GM19023 (cell line): ENCODE data around the gene ADGRF1.
"Not testable (repeated sequence)": the region's sequence is repeated elsewhere in the genome, so short reads cannot be mapped to it uniquely, and the experiment has no call there.

ENCODE experiments used
- ATAC-seq: cut with Tn5 transposase; IDR thresholded peaks from one replicate; pipeline ENCODE4 v1.9.1; 2021; ENCODE audit warnings: mild to moderate bottlenecking, moderate library complexity; ENCODE audit not compliant: unreplicated experiment

ADGRF1 gene

DNA sequence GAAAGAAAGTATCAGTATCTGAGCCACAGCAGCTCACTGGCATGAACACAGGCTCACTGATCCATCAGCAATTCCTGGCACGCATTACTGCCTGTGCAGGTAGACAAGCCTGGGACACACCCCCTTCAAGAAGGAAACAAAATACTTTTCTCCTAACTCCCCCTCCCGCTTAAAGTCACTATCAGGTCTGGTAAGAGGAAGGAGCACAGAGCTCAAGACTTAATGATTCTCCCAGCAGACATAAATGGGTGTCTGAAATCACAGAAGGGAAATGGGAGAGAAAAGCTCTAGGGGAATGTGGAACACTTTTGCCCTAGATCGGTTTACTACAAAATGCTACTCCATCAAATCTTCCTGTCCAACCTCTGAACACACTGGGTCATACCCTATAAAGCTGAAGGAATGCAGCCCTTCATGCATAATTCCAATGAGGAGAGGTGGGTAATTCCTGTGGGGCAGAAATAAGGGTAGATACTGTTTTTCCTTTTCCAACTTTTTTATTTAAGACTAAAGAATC, at the start of gene ADGRF1:
ADGRF1 (minus strand) TSS at position 58 of the 517 bp plus-strand sequence. CDS start 13,271 bp downstream, outside the sequence.
- no peak for ATAC-seq

DNA sequence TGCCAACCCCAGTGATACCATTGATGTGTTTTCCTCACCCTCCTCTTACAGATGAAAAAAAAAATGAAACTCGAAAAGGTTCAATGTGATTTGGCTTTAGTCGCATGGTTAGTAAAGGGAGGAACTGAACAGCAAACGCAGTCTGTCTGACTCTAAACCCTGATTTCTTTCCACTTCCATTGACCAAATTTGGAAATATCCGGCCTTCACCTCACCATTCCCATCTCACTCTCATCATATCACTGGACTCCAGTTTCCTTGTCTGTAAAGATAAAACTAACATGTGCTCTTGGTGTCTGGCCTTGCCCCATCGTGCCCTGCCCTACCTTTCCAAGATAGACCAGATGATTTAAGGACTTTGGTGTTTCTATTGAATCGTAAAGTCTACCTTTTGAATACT, 48.7 kb upstream of the ADGRF1 start:
- ATAC-seq, result no peak

DNA sequence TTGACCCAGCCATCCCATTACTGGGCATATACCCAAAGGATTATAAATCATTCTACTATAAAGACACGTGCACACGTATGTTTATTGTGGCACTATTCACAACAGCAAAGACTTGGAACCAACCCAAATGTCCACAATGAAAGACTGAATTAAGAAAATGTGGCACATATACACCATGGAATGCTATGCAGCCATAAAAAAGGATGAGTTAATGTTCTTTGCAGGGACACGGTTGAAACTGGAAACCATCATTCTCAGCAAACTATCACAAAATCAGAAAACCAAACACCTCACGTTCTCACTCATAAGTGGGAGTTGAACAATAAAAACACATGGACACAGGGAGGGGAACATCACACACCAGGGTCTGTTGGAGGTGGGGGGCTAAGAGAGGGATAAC, 47.3 kb upstream of the ADGRF1 start:
- ATAC-seq, result not testable (repeated sequence)

DNA sequence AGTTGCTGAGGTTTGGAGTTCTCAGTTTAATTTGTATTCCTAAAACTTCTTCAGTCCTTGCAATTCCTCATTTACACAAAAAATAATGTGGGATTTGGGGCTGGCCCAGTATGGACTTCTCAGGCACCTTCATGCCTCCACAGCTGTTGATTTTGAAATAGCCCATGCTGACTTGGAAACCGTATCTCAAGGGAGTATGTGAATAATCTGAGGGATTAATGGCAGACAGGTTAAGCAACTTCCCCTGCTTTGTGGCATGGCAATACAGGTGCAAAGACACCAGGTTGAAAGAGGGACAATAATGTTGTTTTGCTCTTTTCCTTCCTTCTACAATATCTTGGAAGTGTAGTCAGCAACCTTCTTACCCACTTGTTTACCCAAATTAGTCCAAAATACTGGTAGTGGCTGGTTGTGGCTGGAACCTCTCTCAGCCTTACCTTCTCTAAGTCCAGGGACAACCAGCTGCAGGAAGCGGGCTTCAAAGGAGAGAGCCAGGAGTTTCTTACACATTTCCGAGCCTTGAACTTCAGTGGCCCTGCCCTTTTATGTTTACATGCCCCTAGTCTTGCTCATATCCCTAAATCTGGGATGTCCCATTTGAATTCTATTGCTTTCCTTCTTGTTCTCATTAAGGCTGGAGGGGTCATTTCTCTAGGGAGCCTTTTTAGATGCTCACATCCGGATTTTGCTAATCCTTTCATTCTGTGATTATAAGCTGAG, 44.1 kb upstream of the ADGRF1 start:
- ATAC-seq, result no peak

DNA sequence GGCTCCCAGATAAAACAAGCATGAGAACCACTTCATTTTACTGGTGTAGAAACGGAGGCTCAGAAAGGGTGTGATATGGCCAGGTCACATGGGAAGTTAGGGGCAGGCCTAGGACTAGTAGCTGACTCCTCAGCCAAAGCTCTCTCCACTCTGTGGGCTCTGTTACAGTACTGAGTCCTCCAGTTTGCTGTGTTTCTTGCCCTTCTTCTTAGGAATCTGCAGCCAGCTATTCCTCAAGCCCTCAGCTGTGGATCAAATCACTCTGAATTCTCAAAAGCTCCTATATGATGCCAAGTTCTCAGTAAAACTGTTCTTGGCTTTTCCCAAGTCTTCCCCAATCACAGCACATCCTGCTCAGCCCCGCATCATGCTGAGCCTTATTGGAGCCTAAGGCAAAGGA, 42.5 kb upstream of the ADGRF1 start:
- no peak for ATAC-seq

DNA sequence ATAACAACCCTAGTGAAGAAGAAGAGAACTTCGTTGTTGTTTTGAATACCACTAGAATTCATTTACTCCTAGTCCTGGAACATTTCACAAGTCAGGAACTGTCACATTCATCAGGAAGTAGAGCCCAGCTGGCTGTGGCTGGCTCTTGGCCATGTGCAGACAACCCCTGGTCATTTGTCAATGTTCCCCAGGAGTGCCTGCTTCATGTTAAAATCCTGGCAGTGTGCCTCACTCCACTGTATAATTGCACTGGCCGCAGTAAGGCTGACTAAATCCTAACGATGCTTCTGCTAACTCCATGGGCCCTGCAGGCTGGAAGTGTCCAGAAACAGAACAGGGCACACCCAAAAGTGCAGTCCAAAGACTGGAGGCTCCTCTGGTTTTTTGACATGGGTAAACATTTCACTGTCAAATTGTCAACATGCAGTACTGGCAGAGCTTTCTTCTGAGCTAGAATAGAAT, 41.5 kb upstream of the ADGRF1 start:
- no peak for ATAC-seq

DNA sequence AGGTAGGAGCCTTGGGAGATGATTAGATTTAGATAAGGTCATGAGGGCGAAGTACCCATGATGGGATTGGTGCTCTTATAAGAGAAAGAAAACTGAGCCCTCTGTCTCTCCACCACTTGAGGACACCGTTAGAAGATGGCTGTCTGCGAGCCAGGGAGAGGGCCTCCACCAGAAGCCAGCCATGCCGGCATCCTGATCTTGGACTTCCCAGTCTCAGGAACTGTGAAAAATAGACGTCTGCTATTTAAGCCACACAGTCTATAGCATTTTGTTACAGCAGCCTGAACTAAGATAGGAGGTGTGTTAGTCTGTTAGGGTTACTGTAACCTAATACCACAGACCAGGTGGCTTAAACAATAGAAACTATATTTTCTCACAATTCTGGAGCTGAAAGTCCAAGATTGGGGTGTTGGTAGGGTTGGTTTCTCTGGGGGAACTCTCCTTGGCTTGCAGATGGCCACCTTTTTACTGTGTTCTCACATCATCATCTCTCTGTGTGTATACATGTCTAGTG, 38.0 kb upstream of the ADGRF1 start:
- ATAC-seq, result no peak

DNA sequence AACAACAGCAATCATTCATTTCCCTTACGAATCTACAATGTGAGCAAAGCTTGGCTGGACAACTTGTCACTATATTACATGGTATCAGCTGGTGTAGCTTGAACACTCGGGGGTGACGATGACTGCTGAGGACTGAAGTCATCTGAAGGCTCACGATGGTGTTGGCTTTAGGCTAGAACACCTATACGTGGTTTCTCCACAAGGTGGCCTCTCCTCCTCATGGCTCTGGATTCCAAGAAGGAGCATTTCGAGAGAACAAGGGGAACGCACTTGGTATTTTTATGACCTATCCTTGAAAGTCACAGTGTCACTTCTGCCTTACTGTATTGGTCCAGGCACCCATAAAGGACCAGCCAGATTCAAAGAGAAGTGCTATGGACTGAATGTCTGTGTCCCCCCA, 37.5 kb upstream of the ADGRF1 start:
- no peak for ATAC-seq

DNA sequence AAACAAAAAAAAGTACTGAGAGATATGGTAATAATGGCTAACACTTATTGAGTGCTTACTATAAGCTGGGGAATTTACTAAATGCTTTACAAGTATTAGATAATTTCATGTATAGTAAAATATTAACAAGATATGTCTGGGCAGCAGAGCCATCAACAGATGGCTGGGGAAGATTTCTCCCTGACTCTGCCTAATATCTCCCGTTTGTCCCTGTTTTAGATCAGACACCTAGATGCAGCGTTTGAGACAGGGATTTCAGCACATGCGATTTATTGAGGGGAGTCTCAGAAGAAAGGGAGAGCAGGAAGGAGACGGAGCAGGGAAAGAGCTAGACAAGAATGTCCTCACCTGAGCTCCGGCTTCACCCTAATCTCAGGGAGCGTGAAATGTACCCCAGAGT, 36.9 kb upstream of the ADGRF1 start:
- ATAC-seq, result no peak

DNA sequence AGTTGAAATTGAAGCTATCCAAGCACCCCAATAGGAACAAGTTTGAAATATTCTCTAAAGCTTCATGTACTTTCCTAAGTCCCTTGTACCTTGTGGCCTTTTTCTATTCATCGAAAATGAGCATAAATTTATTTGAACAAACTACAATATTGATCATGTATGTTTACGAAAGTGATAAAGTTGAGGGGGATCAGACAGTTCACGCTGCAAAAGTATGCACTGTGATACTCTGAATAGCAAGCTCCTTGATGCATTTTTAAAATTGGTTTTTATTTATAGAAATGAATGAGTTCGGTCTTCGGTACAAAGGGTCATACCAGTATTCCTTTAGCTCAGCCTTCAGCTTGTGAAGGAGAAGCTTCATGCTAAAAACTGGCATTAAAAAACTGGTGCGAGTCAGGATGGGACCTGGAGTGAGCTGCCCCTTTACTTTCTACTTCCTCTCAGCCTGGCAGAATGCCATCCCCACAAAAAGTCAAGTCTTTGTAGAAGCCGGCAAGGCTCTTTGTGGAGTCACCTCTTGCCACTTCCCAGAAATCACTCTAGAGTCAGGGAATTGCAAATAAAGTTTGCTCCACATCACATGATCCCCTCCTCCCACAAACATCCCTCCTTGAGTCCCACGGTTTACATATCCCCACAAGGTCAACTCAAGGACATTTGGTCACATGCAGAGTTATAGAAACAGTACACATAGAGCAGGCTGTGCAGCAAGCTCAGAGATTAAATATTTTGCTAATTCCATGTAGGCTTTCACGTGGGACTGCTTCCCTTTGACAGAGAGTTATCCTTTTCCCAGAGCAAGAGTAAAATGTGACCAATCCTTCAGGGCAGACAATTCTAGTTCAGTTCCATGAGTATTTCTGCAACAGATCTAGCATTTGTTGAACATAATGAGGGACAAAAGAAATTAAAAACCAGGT, 34.6 kb upstream of the ADGRF1 start:
- no peak for ATAC-seq

DNA sequence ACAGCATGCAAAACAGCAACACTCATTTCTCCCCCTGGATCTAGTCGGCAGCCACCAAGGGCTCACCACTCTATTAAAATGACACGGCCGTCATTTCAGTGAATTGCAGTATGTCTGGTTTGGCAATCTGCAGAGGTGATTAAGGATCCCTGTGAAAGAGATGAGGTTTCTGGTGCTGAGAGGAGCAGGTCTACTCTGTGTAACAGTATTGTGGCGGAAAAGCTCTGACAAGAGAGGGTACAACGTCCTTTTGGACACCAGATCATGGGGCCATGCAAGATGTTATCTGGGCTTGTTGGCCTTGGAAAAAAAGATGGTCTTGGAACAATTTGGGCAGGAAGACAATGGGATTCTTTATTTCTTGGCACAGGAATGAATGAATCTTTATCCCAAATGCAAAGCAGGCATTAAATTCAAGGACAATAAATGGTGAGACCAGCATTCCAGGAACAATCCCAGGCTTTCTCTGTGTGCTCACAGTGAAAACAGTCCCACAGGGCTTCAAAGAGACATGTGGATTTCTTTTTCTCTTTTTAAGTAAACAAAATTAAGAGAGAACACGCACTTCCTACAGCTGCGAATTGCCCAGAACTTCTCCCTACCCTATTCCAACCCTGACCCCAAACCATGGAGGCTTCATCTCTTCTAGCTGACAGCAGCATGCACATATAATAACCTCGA, 33.7 kb upstream of the ADGRF1 start:
- no peak for ATAC-seq

DNA sequence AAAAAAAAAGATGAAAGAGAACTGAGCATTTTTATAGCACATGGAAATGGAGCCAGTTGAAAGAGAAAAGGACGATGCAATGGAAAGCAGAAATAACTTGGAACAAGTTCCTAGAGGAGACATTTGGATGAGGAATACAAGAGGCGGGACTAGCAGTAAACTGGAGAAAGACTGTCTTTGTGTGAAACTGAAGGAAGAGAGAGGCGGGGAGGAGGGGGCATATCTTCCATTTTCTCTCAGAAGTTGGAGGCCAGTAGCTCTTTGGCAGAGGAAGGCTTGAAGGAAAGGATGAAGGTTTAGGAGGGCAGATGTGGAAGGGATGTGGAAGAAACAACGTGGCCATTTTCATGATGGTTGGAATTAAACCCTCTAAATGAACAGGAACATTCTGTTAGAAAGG, 33.0 kb upstream of the ADGRF1 start:
- ATAC-seq, result no peak

DNA sequence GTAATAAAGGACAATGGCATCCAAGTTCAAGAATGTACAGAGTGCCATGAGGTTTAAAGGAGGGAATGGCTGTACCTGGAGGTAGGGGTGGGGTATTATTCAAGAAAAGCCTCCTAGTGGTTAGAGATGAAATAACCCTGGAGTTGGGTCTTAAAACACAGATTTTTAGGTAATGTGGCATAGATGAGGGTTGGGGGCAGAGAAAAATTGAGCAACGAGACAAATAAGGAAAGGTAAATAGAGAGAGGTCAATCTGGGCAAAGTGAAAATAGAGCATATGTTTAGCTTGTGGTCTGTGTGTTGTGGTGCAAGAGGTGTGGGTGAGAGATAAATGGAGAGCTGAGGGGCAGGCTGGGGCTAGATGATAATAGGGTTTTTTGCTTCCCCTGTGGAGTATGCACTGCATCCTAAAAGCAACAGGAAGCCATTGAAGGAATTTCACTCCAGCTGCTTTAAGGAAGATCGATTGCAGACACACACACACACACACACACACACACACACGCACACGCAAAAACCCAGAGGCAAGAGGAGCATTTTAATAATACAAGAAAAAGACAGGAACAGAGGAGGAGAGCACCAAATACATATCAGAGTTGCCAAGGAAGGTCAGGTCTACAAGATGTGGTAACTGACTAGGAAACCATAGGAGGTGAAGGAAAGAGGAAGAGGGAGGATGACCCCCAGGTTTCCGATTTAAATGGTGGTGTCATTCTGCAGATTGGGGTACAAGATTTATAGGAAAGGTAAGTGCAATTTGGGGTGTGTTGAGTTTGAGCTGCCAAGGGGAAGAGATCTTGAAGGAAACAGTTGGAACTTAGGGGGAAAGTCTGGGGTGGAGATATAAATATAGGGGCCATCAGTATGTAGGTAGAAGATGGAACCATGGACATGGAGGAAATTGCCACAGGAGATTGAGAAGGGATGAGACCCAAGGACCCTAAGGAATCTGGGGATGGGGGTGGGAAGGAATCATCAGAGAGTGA, 31.3 kb upstream of the ADGRF1 start:
- no peak for ATAC-seq

DNA sequence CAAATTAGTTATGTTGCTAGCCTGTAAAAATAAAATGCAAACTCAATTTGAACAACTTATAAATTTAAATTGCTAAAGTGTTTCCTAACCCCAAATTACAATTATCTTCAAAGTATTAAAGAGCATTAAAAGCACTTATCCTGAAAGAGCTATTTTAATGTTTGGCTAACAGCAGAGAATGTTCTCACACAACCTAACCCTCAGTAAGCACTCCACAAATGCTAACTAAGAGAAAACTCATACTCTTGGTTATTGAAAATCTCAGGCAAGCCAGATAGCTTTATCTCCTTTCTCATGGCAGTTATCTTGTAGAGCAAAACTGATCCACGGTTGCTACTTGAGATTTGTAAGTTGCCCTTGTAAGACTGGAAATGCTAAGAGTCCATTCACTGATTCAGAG, 30.5 kb upstream of the ADGRF1 start:
- no peak for ATAC-seq

DNA sequence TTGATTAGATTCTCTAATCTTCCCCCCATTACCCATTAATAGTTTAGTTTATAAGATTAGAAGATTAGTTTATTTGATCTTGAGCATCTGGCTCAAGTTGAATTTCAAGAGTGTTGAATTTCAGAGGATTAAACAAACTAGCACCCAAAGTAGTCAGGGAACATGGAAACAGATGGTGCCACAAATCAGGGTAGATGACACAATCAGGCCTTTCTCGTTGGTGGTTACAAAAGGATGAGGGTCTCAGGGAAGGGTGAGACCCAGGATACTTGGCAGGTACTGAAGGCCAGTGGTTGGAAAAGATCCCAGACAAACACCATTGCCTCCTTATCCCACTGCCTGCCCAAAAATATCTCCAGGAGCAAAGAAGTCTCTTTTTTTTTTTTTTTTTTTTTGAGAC, 29.5 kb upstream of the ADGRF1 start:
- ATAC-seq, result no peak

DNA sequence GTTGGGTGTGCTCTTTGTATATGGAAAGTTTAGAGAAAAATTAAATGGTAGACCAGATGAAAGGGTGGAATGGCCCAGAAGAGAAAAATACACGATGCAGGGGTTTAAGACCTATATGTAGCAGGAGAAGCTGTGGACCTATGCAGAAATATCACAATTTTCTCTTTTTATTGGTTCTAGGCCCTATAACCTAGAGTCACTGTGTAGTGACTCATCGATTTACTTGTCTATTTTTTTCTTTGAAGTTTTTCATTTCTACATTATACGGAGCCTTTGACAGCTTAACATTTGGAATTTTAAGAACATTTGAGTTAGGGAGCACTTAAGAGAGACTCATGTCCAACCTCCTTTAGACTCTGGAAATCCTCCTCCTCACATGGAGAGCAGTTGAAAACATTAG, 28.3 kb upstream of the ADGRF1 start:
- ATAC-seq, result no peak

DNA sequence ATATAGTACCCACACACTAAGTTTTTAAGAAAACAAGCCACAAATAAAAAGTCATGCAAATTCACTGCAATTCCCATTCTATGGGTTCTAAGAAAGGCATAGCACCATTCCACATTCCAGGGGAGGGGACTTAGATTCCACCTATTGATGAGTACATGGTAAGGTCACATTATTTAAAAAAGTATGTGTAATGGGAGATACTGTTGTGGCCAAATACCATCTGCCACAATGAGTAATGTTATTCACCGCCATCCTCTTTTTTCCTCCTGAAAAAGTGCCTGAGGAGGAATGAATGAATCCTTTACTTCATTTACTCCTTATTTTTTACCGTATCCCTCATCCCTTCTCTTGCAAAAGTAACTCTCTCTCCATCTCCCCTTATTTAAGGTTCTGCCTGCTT, 27.0 kb upstream of the ADGRF1 start:
- no peak for ATAC-seq

DNA sequence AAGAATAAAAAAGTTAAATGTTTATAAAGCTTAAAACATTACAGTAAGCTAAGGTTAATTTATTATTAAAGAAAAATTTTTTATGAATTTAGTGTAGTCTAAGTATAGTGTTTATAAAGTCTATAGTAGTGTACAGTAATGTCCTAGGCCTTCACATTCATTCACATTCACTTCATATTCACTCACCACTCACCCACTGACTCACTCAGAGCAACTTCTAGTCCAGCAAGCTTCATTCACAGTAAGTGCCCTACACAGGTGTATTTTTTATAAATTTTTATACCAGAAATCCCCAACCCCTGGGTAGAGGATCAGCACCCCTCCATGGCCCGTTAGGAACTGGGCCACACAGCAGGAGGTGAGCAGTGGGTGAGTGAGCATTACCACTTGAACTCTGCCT, 24.3 kb upstream of the ADGRF1 start:
- ATAC-seq, result no peak

DNA sequence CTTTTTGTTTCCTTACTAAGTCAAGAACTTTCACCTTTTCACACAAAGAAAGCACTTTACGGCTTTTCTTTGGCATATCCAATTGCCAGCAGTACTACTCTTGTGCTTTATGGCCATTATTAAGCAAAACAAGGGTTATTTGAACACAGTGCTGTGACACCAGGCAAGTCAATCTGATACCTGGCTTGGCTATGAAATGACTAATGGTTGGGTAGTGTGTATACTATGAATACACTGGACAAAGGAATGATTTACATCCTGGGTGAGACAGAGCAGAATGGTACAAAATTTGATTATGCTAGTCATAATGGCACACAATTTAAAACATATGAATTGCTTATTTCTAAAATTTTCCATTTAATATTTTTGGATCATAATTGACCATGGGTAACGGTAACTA, 22.1 kb upstream of the ADGRF1 start:
- ATAC-seq, result peak; percentile 62

DNA sequence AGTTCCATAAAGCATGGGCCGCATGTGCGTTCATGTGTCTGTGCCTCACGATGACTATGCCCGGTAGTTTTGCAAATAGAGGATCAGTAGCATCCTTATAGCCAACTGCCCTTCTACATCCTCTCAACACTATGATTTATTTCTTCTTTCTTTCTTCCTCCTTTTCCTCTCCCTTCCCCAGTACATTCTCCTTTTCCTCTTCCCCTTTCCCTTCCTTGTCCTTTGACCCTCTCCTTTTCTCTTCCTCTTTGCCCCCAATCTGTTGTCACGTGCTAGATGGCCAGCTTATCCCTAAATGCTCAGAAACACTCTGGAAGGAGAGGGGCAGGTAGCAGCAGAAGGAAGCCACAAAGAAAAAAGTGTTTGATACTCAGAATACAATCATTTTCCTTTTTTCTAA, 20.2 kb upstream of the ADGRF1 start:
- ATAC-seq, result no peak
